Measurements from ENCODE around the gene CCDC85C.

CCDC85C gene

GRCh38 chr14:99519931-99520421, 84.0 kb downstream of the CCDC85C start:
- DNase-seq (ENCODE audit: low read depth): no peak
- H3K4me3 ChIP-seq (ENCODE audit: low read length): no peak overlapping the region
- TF ChIP-seq, protein P1, sequence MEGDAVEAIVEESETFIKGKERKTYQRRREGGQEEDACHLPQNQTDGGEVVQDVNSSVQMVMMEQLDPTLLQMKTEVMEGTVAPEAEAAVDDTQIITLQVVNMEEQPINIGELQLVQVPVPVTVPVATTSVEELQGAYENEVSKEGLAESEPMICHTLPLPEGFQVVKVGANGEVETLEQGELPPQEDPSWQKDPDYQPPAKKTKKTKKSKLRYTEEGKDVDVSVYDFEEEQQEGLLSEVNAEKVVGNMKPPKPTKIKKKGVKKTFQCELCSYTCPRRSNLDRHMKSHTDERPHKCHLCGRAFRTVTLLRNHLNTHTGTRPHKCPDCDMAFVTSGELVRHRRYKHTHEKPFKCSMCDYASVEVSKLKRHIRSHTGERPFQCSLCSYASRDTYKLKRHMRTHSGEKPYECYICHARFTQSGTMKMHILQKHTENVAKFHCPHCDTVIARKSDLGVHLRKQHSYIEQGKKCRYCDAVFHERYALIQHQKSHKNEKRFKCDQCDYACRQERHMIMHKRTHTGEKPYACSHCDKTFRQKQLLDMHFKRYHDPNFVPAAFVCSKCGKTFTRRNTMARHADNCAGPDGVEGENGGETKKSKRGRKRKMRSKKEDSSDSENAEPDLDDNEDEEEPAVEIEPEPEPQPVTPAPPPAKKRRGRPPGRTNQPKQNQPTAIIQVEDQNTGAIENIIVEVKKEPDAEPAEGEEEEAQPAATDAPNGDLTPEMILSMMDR (conservative IDR thresholded peaks at IDR 0.05; ENCODE audit: low read depth, low read length): no peak

DNA sequence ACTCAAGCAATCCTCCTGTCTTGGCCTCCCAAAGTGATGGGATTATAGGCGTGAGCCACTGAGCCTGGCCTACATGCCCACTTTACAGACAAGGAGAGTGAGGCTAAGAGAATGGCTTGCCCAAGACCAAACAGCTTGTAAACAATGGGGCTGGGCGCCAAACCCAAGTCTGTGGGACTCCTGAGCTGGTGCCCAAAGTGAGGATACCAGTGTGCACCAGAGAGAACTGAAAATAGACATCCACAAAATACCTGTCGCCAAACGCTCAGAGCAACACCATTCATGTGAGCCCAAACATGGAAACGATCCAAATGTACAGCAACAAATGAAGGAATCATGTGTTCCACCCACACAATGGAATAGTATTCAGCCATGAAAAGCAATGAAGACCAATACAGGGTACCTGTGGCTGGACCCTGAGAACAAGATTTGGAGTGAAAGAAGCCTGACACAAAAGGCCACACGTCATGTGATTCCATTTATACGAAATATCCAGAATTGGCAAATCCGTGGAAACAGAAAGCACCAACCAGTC, 84.6 kb downstream of the CCDC85C start:
- TF ChIP-seq, protein P1 (conservative IDR thresholded peaks at IDR 0.05; ENCODE audit: low read depth, low read length): no peak

DNA sequence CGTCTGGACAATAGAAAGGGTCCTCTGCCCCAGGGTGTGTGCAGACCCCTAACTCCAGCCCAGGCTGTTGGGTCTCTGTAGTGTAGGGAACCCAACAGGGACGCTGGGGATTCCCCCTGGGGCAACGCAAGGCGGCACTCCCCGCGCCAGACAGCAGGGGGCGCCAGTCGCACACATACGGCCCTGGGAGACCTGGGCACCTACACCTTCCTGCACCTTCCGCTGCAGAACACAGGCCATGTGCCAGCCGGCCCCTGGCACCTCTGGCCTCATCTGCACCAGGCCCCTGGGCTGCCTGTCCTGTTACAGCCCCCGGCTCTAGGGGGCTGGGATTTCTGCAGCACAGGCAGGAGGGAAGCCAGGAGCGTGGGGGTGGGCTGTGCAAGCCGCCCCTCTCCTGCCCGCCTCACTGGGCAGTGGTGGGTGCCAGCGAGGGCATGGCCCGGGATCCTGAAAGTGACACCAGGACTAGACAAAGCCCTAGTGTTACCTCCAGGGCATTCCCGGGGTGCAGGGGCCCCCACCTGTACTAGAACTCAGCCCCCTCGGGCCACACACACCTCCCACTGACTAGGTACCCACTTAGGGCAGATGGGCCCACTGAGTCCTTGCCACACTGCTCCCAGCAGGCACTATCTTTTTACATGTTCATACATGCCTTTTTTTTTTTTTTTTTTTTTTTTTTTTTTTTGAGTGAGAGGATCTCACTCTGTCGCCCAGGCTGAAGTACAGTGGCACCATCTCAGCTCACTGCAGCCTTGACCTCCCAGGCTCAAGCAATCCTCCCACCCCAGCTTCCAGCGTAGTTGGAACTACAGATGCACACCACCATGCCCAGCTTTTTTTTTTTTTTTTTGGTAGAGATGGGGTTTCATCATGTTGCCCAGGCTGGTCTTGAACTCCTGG, 85.3 kb downstream of the CCDC85C start:
- TF ChIP-seq, protein P1 (conservative IDR thresholded peaks at IDR 0.05; ENCODE audit: low read depth, low read length): peak; percentile 92
- H3K4me3 ChIP-seq (ENCODE audit: low read length): no peak overlapping the region
- DNase-seq (ENCODE audit: low read depth): no peak

More for the DNA sequence above, 84.6 kb downstream of the CCDC85C start:
- H3K4me3 ChIP-seq (ENCODE audit: low read length): no peak overlapping the region
- DNase-seq (ENCODE audit: low read depth): no peak

GRCh38 chr14:99517643-99518381, 86.2 kb downstream of the CCDC85C start:
- H3K4me3 ChIP-seq (ENCODE audit: low read length): no peak overlapping the region
- TF ChIP-seq, protein P1 (conservative IDR thresholded peaks at IDR 0.05; ENCODE audit: low read depth, low read length): no peak
- DNase-seq (ENCODE audit: low read depth): no peak

DNA sequence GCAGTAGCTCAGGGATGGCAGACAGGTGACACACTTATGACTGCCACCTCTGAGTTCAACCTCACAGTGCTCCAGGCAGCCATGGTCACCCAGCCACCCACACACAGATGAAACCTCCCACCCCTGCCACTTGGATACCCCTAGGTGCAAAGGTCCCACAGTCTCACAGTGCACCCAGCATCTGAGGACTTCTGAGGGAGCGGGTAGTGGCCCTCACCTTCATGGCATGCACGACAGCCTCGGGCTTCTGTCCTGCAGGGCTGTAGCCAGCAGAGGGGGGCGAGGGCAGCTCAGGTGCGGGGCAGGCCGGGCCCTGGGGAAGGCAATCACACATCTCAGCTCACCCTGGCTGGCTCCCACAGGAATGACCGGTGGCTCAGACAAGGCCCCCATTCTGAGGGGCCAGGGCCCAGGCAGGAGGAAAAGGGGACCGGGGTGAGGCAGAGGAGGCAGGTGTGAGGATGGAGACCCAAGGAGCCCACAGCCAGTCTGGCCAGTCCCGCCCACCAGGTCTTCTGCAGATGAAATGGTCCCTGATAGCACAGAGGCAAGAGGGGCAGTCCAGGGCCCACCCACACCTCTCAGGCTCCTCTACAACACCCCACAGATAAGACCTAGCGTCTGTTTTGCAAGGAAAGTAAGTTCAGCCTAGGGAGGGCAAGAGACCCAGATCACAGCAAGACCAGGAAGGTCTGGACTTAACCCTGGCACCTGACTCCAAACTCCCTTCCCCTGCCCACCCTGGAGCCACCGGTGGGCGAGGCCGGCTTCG, 87.0 kb downstream of the CCDC85C start:
- TF ChIP-seq, protein P1 (conservative IDR thresholded peaks at IDR 0.05; ENCODE audit: low read depth, low read length): no peak
- no peak for DNase-seq (ENCODE audit: low read depth)

GRCh38 chr14:99516156-99516870, 87.7 kb downstream of the CCDC85C start:
- H3K4me3 ChIP-seq (ENCODE audit: low read length): no peak overlapping the region
- no peak for DNase-seq (ENCODE audit: low read depth)
- TF ChIP-seq, protein P1 (conservative IDR thresholded peaks at IDR 0.05; ENCODE audit: low read depth, low read length): no peak

More for the DNA sequence above, 87.0 kb downstream of the CCDC85C start:
- H3K4me3 ChIP-seq (ENCODE audit: low read length): no peak overlapping the region
